Liver (tissue), 1 donor: ENCODE measurements around the gene NLRP6.

Experiments used
- YY1 ChIP-seq: IDR thresholded peaks from 2 replicates; pipeline ENCODE4 v1.6.1; 2016; ENCODE audit warnings: antibody characterized with exemption, mild to moderate bottlenecking
- TF ChIP-seq, protein P1 (sequence below): IDR thresholded peaks from 2 replicates; pipeline ENCODE4 v1.6.1; 2016; ENCODE audit warnings: antibody characterized with exemption
- TF ChIP-seq, protein P2 (sequence below): IDR thresholded peaks from 2 replicates; pipeline ENCODE4 v1.6.1; 2016; ENCODE audit warnings: antibody characterized with exemption, mild to moderate bottlenecking

DNA sequence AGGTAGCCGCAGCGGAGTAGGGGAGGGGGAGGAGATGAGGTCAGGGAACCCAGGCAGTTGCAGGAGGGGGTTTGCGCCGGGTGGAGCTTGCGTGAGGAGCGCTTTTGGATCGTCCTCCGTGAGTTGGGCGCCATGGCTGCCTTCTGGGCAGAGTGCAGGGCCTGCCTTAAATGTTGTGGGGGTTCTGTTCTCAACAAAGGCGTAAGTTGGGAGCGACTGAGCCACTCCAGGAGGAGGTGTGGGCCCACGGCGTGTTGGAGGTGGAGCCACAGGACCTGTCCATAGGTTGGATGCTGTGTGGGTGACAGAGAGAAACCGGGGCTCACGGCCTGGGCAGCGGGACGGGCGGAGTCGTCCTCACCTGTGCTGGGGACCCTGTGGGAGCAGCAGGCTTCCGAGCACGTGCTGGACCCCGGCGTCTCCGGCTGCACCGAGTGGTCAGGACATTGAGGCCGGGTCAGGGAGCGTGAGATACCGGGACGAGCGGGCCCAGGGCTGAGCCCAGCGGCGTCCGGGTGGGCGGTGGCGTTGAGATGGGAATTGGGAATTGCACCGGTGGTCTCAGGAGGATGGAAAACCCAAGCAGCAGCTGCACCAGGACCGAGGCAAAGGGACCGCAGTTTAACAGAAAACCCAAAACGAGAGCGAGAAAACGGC is 9.7 kb downstream of the NLRP6 start:
- TF ChIP-seq YY1 = no peak
- TF ChIP-seq, protein P1, sequence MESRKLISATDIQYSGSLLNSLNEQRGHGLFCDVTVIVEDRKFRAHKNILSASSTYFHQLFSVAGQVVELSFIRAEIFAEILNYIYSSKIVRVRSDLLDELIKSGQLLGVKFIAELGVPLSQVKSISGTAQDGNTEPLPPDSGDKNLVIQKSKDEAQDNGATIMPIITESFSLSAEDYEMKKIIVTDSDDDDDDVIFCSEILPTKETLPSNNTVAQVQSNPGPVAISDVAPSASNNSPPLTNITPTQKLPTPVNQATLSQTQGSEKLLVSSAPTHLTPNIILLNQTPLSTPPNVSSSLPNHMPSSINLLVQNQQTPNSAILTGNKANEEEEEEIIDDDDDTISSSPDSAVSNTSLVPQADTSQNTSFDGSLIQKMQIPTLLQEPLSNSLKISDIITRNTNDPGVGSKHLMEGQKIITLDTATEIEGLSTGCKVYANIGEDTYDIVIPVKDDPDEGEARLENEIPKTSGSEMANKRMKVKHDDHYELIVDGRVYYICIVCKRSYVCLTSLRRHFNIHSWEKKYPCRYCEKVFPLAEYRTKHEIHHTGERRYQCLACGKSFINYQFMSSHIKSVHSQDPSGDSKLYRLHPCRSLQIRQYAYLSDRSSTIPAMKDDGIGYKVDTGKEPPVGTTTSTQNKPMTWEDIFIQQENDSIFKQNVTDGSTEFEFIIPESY = no peak
- TF ChIP-seq, protein P2, sequence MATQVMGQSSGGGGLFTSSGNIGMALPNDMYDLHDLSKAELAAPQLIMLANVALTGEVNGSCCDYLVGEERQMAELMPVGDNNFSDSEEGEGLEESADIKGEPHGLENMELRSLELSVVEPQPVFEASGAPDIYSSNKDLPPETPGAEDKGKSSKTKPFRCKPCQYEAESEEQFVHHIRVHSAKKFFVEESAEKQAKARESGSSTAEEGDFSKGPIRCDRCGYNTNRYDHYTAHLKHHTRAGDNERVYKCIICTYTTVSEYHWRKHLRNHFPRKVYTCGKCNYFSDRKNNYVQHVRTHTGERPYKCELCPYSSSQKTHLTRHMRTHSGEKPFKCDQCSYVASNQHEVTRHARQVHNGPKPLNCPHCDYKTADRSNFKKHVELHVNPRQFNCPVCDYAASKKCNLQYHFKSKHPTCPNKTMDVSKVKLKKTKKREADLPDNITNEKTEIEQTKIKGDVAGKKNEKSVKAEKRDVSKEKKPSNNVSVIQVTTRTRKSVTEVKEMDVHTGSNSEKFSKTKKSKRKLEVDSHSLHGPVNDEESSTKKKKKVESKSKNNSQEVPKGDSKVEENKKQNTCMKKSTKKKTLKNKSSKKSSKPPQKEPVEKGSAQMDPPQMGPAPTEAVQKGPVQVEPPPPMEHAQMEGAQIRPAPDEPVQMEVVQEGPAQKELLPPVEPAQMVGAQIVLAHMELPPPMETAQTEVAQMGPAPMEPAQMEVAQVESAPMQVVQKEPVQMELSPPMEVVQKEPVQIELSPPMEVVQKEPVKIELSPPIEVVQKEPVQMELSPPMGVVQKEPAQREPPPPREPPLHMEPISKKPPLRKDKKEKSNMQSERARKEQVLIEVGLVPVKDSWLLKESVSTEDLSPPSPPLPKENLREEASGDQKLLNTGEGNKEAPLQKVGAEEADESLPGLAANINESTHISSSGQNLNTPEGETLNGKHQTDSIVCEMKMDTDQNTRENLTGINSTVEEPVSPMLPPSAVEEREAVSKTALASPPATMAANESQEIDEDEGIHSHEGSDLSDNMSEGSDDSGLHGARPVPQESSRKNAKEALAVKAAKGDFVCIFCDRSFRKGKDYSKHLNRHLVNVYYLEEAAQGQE = no peak
